ENCODE data around the gene ACOX3.

The ACOX3 gene

GRCh38 chr4:8385611-8386010, 54.9 kb downstream of the ACOX3 start:
- no peak for DNase-seq

- DNase-seq, result no peak
Observed at GRCh38 chr4:8385106-8385505, 55.4 kb downstream of the ACOX3 start.

GRCh38 chr4:8384397-8385060, 56.0 kb downstream of the ACOX3 start:
- no peak for DNase-seq

GRCh38 chr4:8383451-8384160, 56.9 kb downstream of the ACOX3 start:
- DNase-seq, result no peak

GRCh38 chr4:8383016-8383415, 57.5 kb downstream of the ACOX3 start:
- DNase-seq, result no peak

GRCh38 chr4:8381814-8382581, 58.5 kb downstream of the ACOX3 start:
- DNase-seq, result no peak

- no peak for DNase-seq
Observed at GRCh38 chr4:8380511-8381415, 59.8 kb downstream of the ACOX3 start.

GRCh38 chr4:8379771-8380170, 60.8 kb downstream of the ACOX3 start:
- no peak for DNase-seq

- no peak for DNase-seq
Observed at GRCh38 chr4:8379281-8379680, 61.2 kb downstream of the ACOX3 start.

- DNase-seq, result no peak
Observed at GRCh38 chr4:8378776-8379175, 61.7 kb downstream of the ACOX3 start.

- no peak for DNase-seq
Observed at GRCh38 chr4:8378101-8378724, 62.3 kb downstream of the ACOX3 start.

GRCh38 chr4:8377103-8378075, 63.1 kb downstream of the ACOX3 start:
- DNase-seq, result no peak

GRCh38 chr4:8376361-8377102, 64.0 kb downstream of the ACOX3 start:
- no peak for DNase-seq

GRCh38 chr4:8374851-8375649, 65.5 kb downstream of the ACOX3 start:
- DNase-seq, result no peak

- DNase-seq, result no peak
Observed at GRCh38 chr4:8373973-8374545, 66.5 kb downstream of the ACOX3 start.

- DNase-seq, result no peak
Observed at GRCh38 chr4:8373270-8373972, 67.1 kb downstream of the ACOX3 start.

- DNase-seq, result no peak
Observed at GRCh38 chr4:8372506-8372905, 68.0 kb downstream of the ACOX3 start.

GRCh38 chr4:8371596-8371995, 68.9 kb downstream of the ACOX3 start:
- no peak for DNase-seq

All from NCI-H524 treated with DMSO at 0.1 percent for 48 hours (cell line).